Measurements from ENCODE around the gene FCMR. TPM values are rescaled to one million over a fixed set of nuclear protein-coding genes. Genes with fewer than 3 reads are reported as not detected.

FCMR gene
- total and polyA plus RNA-seq, 10 of the 15 experiments (the other 5 are each of a cell fraction or from before 2014, with no cell fraction given): 79.7 to 245 (median 123) TPM

DNA sequence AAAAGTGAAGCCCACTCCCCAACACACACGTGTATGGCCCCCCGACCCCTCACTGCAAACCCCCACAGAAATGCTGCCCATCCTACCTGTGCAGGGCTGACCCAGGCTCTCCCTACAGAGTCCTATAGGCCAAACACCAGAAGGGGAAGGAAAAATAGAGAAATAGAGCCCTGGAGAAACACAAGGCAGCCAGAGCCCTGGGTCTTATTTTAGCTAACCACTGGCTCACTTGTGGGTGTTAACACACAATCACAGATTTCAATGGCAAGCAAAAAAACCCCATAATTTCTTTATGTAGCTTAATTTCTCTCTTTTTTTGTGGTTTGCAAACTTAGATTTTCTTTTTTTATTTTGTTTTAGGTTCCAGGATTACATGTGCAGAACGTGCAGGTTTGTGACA is 25.5 kb upstream of the FCMR start:
- CTCF ChIA-PET: interaction anchor here (0.6 to 9.4 kb wide), 12 partner anchors 8 to 233 kb away, joined by 3 to 61 read pairs (median 5); no protein-coding TSS in a partner anchor
- no peak overlapping the region for H3K4me3 ChIP-seq
- no peak overlapping the region for H2AFZ ChIP-seq (ENCODE audit: control insufficient read depth, low read depth, low read length)
- WGBS (ENCODE audit: insufficient coverage, insufficient replicate concordance, low lambda C conversion rate, missing lambda C conversion rate): 29% methylated on average over 3 of the region's 3 CpGs
- no peak overlapping the region for H3K27ac ChIP-seq (ENCODE audit: control insufficient read depth, insufficient read depth)
- H4K20me1 ChIP-seq (ENCODE audit: control insufficient read depth, insufficient read depth): no peaks in the 10 kb centered on the region
- no peak for ATAC-seq
- no peaks in the 10 kb centered on the region for H3K27me3 ChIP-seq (replicated peaks in 1 of 2; ENCODE audit: control insufficient read depth in 2 of 2, insufficient read depth in 2 of 2, low read length in 1 of 2)
- DNase-seq (ENCODE audit: low read depth, low spot score): no peak
- RAD21 ChIA-PET (ENCODE audit: unreplicated experiment): interaction anchor here (1.1 to 1.9 kb wide), 5 partner anchors 12 to 35 kb away, joined by 3 to 6 read pairs (median 4); no protein-coding TSS in a partner anchor
- peaks cover 4% of the 10 kb centered on the region; the same call in 2 of the 3 replicates for H3K9me3 ChIP-seq (replicated peaks; ENCODE audit: control insufficient read depth, insufficient read depth, low read length)
- in situ Hi-C loops (cut with MboI): no loop called here
- no peaks in the 10 kb centered on the region for H3K36me3 ChIP-seq (ENCODE audit: control insufficient read depth in 2 of 2, insufficient read depth in 2 of 2, low read length in 1 of 2)
- H3K4me2 ChIP-seq (ENCODE audit: control insufficient read depth, insufficient read depth): no peak overlapping the region
- intact Hi-C loops (cut with micrococcal nuclease; ENCODE audit: unreplicated experiment): no loop called here
- FAIRE-seq: no peak
- no peak overlapping the region for H3K9ac ChIP-seq (ENCODE audit: control insufficient read depth, insufficient read depth, low read length)
- BruUV-seq (replicated peaks): no TSS peak
- SMC1A ChIA-PET (ENCODE audit: uncharacterized antibody, unreplicated experiment): interaction anchor here (0.7 to 2.0 kb wide), 7 partner anchors 12 to 36 kb away, joined by 3 to 15 read pairs (median 3); partner anchors contain the start of genes FCAMR and FCMR
- H3K4me1 ChIP-seq (ENCODE audit: control insufficient read depth, insufficient read depth, low read length): peaks cover 26% of the 10 kb centered on the region
- H3K79me2 ChIP-seq (ENCODE audit: control insufficient read depth, insufficient read depth, low read length): no peaks in the 10 kb centered on the region
- POLR2A ChIA-PET: interaction anchor here (1.0 to 1.3 kb wide), 2 partner anchors 8 to 25 kb away, joined by 4 read pairs; partner anchors contain the start of gene FCMR
- TF ChIP-seq EZH2 (IDR thresholded peaks at IDR 0.05; ENCODE audit: borderline replicate concordance, control insufficient read depth, low read depth, low read length) (no peak), MXI1 (IDR thresholded peaks at IDR 0.05; ENCODE audit: low read depth, low read length) (no peak), RUNX3 (IDR thresholded peaks at IDR 0.05; ENCODE audit: low read length) (no peak), CHD2 (IDR thresholded peaks at IDR 0.05; ENCODE audit: borderline replicate concordance, low read depth, low read length) (no peak), CTCF (IDR thresholded peaks at IDR 0.05 in 2 of 3, conservative IDR thresholded peaks at IDR 0.05 in 1 of 3; ENCODE audit: control insufficient read depth in 2 of 3, extremely low read depth in 1 of 3, insufficient read depth in 1 of 3, low read depth in 3 of 3, low read length in 3 of 3) (no peak), MYC (IDR thresholded peaks at IDR 0.05; ENCODE audit: insufficient read depth, insufficient read length, insufficient replicate concordance, low read length, severe bottlenecking) (no peak), PML (IDR thresholded peaks at IDR 0.05; ENCODE audit: low read length) (no peak), BMI1 (IDR thresholded peaks at IDR 0.05; ENCODE audit: borderline replicate concordance) (no peak)
- TF ChIP-seq, protein P1, sequence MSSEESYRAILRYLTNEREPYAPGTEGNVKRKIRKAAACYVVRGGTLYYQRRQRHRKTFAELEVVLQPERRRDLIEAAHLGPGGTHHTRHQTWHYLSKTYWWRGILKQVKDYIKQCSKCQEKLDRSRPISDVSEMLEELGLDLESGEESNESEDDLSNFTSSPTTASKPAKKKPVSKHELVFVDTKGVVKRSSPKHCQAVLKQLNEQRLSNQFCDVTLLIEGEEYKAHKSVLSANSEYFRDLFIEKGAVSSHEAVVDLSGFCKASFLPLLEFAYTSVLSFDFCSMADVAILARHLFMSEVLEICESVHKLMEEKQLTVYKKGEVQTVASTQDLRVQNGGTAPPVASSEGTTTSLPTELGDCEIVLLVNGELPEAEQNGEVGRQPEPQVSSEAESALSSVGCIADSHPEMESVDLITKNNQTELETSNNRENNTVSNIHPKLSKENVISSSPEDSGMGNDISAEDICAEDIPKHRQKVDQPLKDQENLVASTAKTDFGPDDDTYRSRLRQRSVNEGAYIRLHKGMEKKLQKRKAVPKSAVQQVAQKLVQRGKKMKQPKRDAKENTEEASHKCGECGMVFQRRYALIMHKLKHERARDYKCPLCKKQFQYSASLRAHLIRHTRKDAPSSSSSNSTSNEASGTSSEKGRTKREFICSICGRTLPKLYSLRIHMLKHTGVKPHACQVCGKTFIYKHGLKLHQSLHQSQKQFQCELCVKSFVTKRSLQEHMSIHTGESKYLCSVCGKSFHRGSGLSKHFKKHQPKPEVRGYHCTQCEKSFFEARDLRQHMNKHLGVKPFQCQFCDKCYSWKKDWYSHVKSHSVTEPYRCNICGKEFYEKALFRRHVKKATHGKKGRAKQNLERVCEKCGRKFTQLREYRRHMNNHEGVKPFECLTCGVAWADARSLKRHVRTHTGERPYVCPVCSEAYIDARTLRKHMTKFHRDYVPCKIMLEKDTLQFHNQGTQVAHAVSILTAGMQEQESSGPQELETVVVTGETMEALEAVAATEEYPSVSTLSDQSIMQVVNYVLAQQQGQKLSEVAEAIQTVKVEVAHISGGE (CRISPR knock-in tag; IDR thresholded peaks at IDR 0.05): no peak
- TF ChIP-seq, protein P2, sequence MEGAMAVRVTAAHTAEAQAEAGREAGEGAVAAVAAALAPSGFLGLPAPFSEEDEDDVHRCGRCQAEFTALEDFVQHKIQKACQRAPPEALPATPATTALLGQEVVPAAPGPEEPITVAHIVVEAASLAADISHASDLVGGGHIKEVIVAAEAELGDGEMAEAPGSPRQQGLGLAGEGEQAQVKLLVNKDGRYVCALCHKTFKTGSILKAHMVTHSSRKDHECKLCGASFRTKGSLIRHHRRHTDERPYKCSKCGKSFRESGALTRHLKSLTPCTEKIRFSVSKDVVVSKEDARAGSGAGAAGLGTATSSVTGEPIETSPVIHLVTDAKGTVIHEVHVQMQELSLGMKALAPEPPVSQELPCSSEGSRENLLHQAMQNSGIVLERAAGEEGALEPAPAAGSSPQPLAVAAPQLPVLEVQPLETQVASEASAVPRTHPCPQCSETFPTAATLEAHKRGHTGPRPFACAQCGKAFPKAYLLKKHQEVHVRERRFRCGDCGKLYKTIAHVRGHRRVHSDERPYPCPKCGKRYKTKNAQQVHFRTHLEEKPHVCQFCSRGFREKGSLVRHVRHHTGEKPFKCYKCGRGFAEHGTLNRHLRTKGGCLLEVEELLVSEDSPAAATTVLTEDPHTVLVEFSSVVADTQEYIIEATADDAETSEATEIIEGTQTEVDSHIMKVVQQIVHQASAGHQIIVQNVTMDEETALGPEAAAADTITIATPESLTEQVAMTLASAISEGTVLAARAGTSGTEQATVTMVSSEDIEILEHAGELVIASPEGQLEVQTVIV (IDR thresholded peaks at IDR 0.05; ENCODE audit: borderline replicate concordance, partially characterized antibody): no peak

Data from GM12878 (cell line).